Stimulated activated CD4-positive, alpha-beta T cell treated with anti-CD3 and anti-CD28 coated beads, Interleukin-2, amount 100 ng/mL, for 48 hours (primary cell): ENCODE results near the gene PPY.
"Not testable (repeated sequence)": the region's sequence is repeated elsewhere in the genome, so short reads cannot be mapped to it uniquely, and the experiment has no call there.

Experiments used
- DNase-seq, 2 donors: peaks; one replicate each; pipeline ENCODE4 v3.0.0-alpha.2; 2020

PPY gene

GRCh38 chr17:43962479-43962878 lies 20.2 kb upstream of the PPY start:
- no peak for DNase-seq

GRCh38 chr17:43961954-43962353 lies 19.7 kb upstream of the PPY start:
- DNase-seq: no peak

GRCh38 chr17:43961292-43961691 lies 19.0 kb upstream of the PPY start:
- not testable (repeated sequence) for DNase-seq

- no peak for DNase-seq
Measured at GRCh38 chr17:43958748-43959352, 16.6 kb upstream of the PPY start.

- no peak for DNase-seq
Measured at GRCh38 chr17:43956222-43956621, 13.9 kb upstream of the PPY start.

GRCh38 chr17:43953746-43954145 lies 11.5 kb upstream of the PPY start, which contains the start of gene PYY:
PYY (minus strand) TSS chr17:43953940; CDS start chr17:43953483, 457 bp downstream.
- DNase-seq: no peak

- no peak for DNase-seq
Measured at GRCh38 chr17:43952724-43953666, 10.7 kb upstream of the PPY start.

GRCh38 chr17:43952351-43952723 lies 10.1 kb upstream of the PPY start:
- DNase-seq: no peak

GRCh38 chr17:43951750-43952149 lies 9.5 kb upstream of the PPY start:
- no peak for DNase-seq

- no peak for DNase-seq
Measured at GRCh38 chr17:43950554-43950953, 8.3 kb upstream of the PPY start.

GRCh38 chr17:43949781-43950180 lies 7.5 kb upstream of the PPY start:
- no peak for DNase-seq

GRCh38 chr17:43946781-43947180 lies 4.5 kb upstream of the PPY start:
- DNase-seq: no peak

- no peak for DNase-seq
Measured at GRCh38 chr17:43945074-43945829, 3.0 kb upstream of the PPY start.

GRCh38 chr17:43940630-43941029 lies 1.6 kb downstream of the PPY start:
- no peak for DNase-seq

- DNase-seq: no peak
Measured at GRCh38 chr17:43939886-43940285, 2.4 kb downstream of the PPY start.

- not testable (repeated sequence) for DNase-seq
Measured at GRCh38 chr17:43939452-43939851, 2.8 kb downstream of the PPY start.

GRCh38 chr17:43938838-43939182 lies 3.5 kb downstream of the PPY start:
- no peak for DNase-seq

GRCh38 chr17:43936434-43936833 lies 5.8 kb downstream of the PPY start:
- DNase-seq: no peak

GRCh38 chr17:43935926-43936261 lies 6.4 kb downstream of the PPY start:
- no peak for DNase-seq

- DNase-seq: no peak
Measured at GRCh38 chr17:43935204-43935925, 6.9 kb downstream of the PPY start.

GRCh38 chr17:43932923-43933322 lies 9.4 kb downstream of the PPY start:
- DNase-seq: no peak

GRCh38 chr17:43932357-43932756 lies 9.9 kb downstream of the PPY start:
- DNase-seq: no peak

GRCh38 chr17:43931062-43931571 lies 11.2 kb downstream of the PPY start:
- no peak for DNase-seq
